IMR-90 (cell line): Measurements from ENCODE around the gene OCLN. TPM values are rescaled to one million over a fixed set of nuclear protein-coding genes. Genes with fewer than 3 reads are reported as not detected.

Experiments used
- ATAC-seq: fragments of 200-7000 bp; cut with Tn5 transposase; 2 replicates; pipeline ENCODE4 v1.9.1; 2020; ENCODE audit warnings: low read depth, mild to moderate bottlenecking, moderate library complexity
- BruUV-seq: library from RNA; stranded (reverse); fragments of 400-500 nt; replicated peaks from 2 replicates; lab custom pipeline; 2021; lab: Mats Ljungman, UMichigan
- CTCF ChIA-PET: fragments of 300-600 bp; formaldehyde crosslinking; extraction: SDS; loops from one replicate; lab custom pipeline; 2021; ENCODE audit warnings: antibody characterized with exemption; lab: Yijun Ruan, JAX
- POLR2A ChIA-PET: fragments of 300-600 bp; sonication (Branson Sonifier 250); formaldehyde crosslinking; loops from one replicate; lab custom pipeline; 2022; ENCODE audit warnings: antibody characterized with exemption; ENCODE audit not compliant: unreplicated experiment; lab: Charles Lee
- DNase-seq: peaks from one replicate; pipeline ENCODE4 v3.0.0; 2013
- H2AFZ ChIP-seq: replicated peaks from 2 replicates; pipeline ENCODE3; 2013; ENCODE audit warnings: low read length, mild to moderate bottlenecking; ENCODE audit not compliant: poor library complexity
- H2AK5ac ChIP-seq: 2 replicates; pipeline ENCODE4 v1.6.1; 2013; ENCODE audit warnings: low read depth, low read length, inconsistent platforms
- H2AK9ac ChIP-seq: replicated peaks from 2 replicates; pipeline ENCODE3; 2013; ENCODE audit warnings: mild to moderate bottlenecking, low read depth, low read length, moderate library complexity; ENCODE audit not compliant: poor library complexity
- H2BK120ac ChIP-seq: 2 replicates; pipeline ENCODE4 v1.6.1; 2013; ENCODE audit warnings: low read depth, low read length, inconsistent platforms
- H2BK15ac ChIP-seq: 3 replicates; pipeline ENCODE4 v1.6.1; 2013; ENCODE audit warnings: low read depth, low read length, inconsistent platforms
- H2BK20ac ChIP-seq: 2 replicates; pipeline ENCODE4 v1.6.1; 2013; ENCODE audit warnings: low read depth, mild to moderate bottlenecking, inconsistent platforms, low read length, moderate library complexity
- H2BK5ac ChIP-seq: 2 replicates; pipeline ENCODE4 v1.6.1; 2013; ENCODE audit warnings: mild to moderate bottlenecking, low read depth, low read length, inconsistent platforms; ENCODE audit not compliant: poor library complexity, severe bottlenecking
- H3K14ac ChIP-seq: replicated peaks from 2 replicates; pipeline ENCODE4 v1.6.1; 2013; ENCODE audit warnings: low read depth, low read length, inconsistent platforms
- H3K18ac ChIP-seq: 2 replicates; pipeline ENCODE4 v1.6.1; 2013; ENCODE audit warnings: low read depth, low read length, control low read depth
- H3K23ac ChIP-seq: 2 replicates; pipeline ENCODE4 v1.6.1; 2013; ENCODE audit warnings: low read depth, low read length, inconsistent platforms
- H3K27ac ChIP-seq: 2 replicates; pipeline ENCODE4 v1.5.1; 2013; ENCODE audit warnings: mild to moderate bottlenecking, control low read depth, low read length; ENCODE audit not compliant: insufficient read depth
- H3K27me3 ChIP-seq: 2 replicates; pipeline ENCODE4 v1.6.1; 2013; ENCODE audit warnings: low read length; ENCODE audit not compliant: control insufficient read depth, insufficient read depth
- H3K36me3 ChIP-seq: 2 replicates; pipeline ENCODE4 v1.6.1; 2013; ENCODE audit warnings: low read length, mixed read lengths; ENCODE audit not compliant: control insufficient read depth, insufficient read depth
- H3K4ac ChIP-seq: 2 replicates; pipeline ENCODE4 v1.6.1; 2013; ENCODE audit warnings: low read depth, low read length, inconsistent platforms
- H3K4me1 ChIP-seq: 2 replicates; pipeline ENCODE4 v1.6.1; 2013; ENCODE audit warnings: low read length, mixed read lengths; ENCODE audit not compliant: control insufficient read depth, insufficient read depth
- H3K4me2 ChIP-seq: 2 replicates; pipeline ENCODE4 v1.6.1; 2013; ENCODE audit warnings: low read depth, mild to moderate bottlenecking, control low read depth, low read length, moderate library complexity
- H3K4me3 ChIP-seq: 2 replicates; pipeline ENCODE4 v1.5.1; 2013; ENCODE audit warnings: low read depth, mild to moderate bottlenecking, control low read depth, low read length, moderate library complexity; ENCODE audit not compliant: insufficient read depth
- H3K56ac ChIP-seq: 2 replicates; pipeline ENCODE4 v1.6.1; 2013; ENCODE audit warnings: low read length, inconsistent platforms; ENCODE audit not compliant: insufficient read depth; ENCODE audit errors: extremely low read depth
- H3K79me1 ChIP-seq, 2 experiments: 2 replicates each; pipeline ENCODE4 v1.6.1; 2013; ENCODE audit warnings: low read length in 2 of 2, inconsistent platforms in 1 of 2, low read depth in 1 of 2
- H3K9ac ChIP-seq: 2 replicates; pipeline ENCODE4 v1.6.1; 2013; ENCODE audit warnings: low read depth, low read length, control low read depth
- H3K9me1 ChIP-seq: 2 replicates; pipeline ENCODE4 v1.6.1; 2013; ENCODE audit warnings: low read length, inconsistent platforms; ENCODE audit not compliant: insufficient read depth
- H3K9me3 ChIP-seq: 2 replicates; pipeline ENCODE4 v1.6.1; 2013; ENCODE audit warnings: low read length; ENCODE audit not compliant: control insufficient read depth, insufficient read depth
- H4K20me1 ChIP-seq: 2 replicates; pipeline ENCODE4 v1.6.1; 2013; ENCODE audit warnings: low read length, inconsistent platforms; ENCODE audit not compliant: insufficient read depth
- H4K5ac ChIP-seq: 2 replicates; pipeline ENCODE4 v1.6.1; 2013; ENCODE audit warnings: mild to moderate bottlenecking, low read depth, low read length, control low read depth
- H4K8ac ChIP-seq, 2 experiments: 2 replicates each; pipeline ENCODE4 v1.6.1; 2013; ENCODE audit warnings: low read depth in 2 of 2, low read length in 2 of 2, control low read depth in 1 of 2, inconsistent platforms in 1 of 2
- H4K91ac ChIP-seq: 2 replicates; pipeline ENCODE4 v1.6.1; 2013; ENCODE audit warnings: low read depth, low read length, inconsistent platforms; ENCODE audit not compliant: insufficient read depth
- BHLHE40 ChIP-seq: fragments of 150-350 bp; IDR thresholded peaks from 2 replicates; pipeline ENCODE4 v1.6.1; 2016; ENCODE audit warnings: mild to moderate bottlenecking, low read depth, low read length
- CEBPB ChIP-seq: IDR thresholded peaks from 2 replicates; pipeline ENCODE4 v1.6.1; 2012; ENCODE audit warnings: low read depth, low read length, improper control_type of control experiment
- CHD1 ChIP-seq: IDR thresholded peaks from 2 replicates; pipeline ENCODE4 v1.6.1; 2012; ENCODE audit warnings: low read depth, low read length, improper control_type of control experiment
- FOS ChIP-seq: fragments of 150-350 bp; IDR thresholded peaks from 2 replicates; pipeline ENCODE4 v1.6.1; 2016; ENCODE audit warnings: low read depth, low read length
- MAFK ChIP-seq: IDR thresholded peaks from 2 replicates; pipeline ENCODE4 v1.6.1; 2012; ENCODE audit warnings: low read depth, low read length, improper control_type of control experiment
- MAZ ChIP-seq: IDR thresholded peaks from 2 replicates; pipeline ENCODE4 v1.6.1; 2012; ENCODE audit warnings: low read depth, mild to moderate bottlenecking, low read length, improper control_type of control experiment, moderate library complexity, borderline replicate concordance
- MXI1 ChIP-seq: IDR thresholded peaks from 2 replicates; pipeline ENCODE4 v1.6.1; 2012; ENCODE audit warnings: low read depth, mild to moderate bottlenecking, low read length, moderate library complexity, borderline replicate concordance
- NFE2L2 ChIP-seq: fragments of 150-350 bp; IDR thresholded peaks from 2 replicates; pipeline ENCODE4 v1.6.1; 2016; ENCODE audit warnings: low read depth, mild to moderate bottlenecking, low read length
- POLR2A ChIP-seq: IDR thresholded peaks from 2 replicates; pipeline ENCODE4 v1.6.1; 2012; ENCODE audit warnings: mild to moderate bottlenecking, low read depth, low read length
- RAD21 ChIP-seq: IDR thresholded peaks from 2 replicates; pipeline ENCODE4 v1.6.1; 2012; ENCODE audit warnings: low read length, improper control_type of control experiment
- RCOR1 ChIP-seq: IDR thresholded peaks from 2 replicates; pipeline ENCODE4 v1.6.1; 2012; ENCODE audit warnings: mild to moderate bottlenecking, low read length, improper control_type of control experiment; ENCODE audit not compliant: insufficient replicate concordance
- RFX5 ChIP-seq: IDR thresholded peaks from 2 replicates; pipeline ENCODE4 v1.8.0; 2012; ENCODE audit warnings: low read depth, mild to moderate bottlenecking, low read length, moderate library complexity
- SMC3 ChIP-seq: fragments of 150-350 bp; IDR thresholded peaks from 2 replicates; pipeline ENCODE4 v1.6.1; 2016; ENCODE audit warnings: low read depth, mild to moderate bottlenecking, antibody characterized with exemption, low read length, moderate library complexity
- WGBS, 2 experiments: methylation state at CpG; one replicate each; pipeline versions ENCODE4 v1.1.5 to v1.1.7; 2013; ENCODE audit warnings: missing lambda C conversion rate in 2 of 2; ENCODE audit not compliant: insufficient read length in 1 of 2; ENCODE audit errors: extremely low coverage in 2 of 2; 5-methylcytosine and 5-hydroxymethylcytosine counted together
- dilution Hi-C: fragments of 300-500 bp; cut with HindIII; formaldehyde crosslinking; loops from one replicate; pipeline ENCODE4 v1.14.3; 2018; ENCODE audit warnings: low sequenced_read_pairs; ENCODE audit not compliant: unreplicated experiment
- in situ Hi-C: fragments of 300-500 bp; cut with MboI; formaldehyde crosslinking; loops from 3 replicates; pipeline ENCODE4 v1.14.3; 2019; ENCODE audit warnings: low sequenced_read_pairs, inconsistent platforms, mixed read lengths
- intact Hi-C: fragments of 100-400 bp; cut with micrococcal nuclease; formaldehyde crosslinking; loops from 2 replicates; pipeline ENCODE4 v1.10.0; 2022
- polyA plus RNA-seq, 3 experiments: library from polyadenylated mRNA; depleted of rRNA; stranded (reverse); fragments of >200 nt; gene quantifications; 2 replicates each; pipeline ENCODE4 v1.2.3, GENCODE V29; 2012; ENCODE audit warnings: low replicate concordance in 1 of 3
- total RNA-seq: library from RNA; depleted of rRNA; stranded (reverse); fragments of >200 nt; gene quantifications from 2 replicates; pipeline ENCODE4 v1.2.3, GENCODE V29; 2012
- TF ChIP-seq, protein P1 (sequence below): fragments of 150-350 bp; IDR thresholded peaks from 2 replicates; pipeline ENCODE4 v1.6.1; 2017; ENCODE audit warnings: mild to moderate bottlenecking, antibody characterized with exemption, low read length, low read depth
- TF ChIP-seq, protein P2 (sequence below): fragments of 150-350 bp; IDR thresholded peaks from 2 replicates; pipeline ENCODE4 v1.6.1; 2016; ENCODE audit warnings: low read depth, mild to moderate bottlenecking, low read length, moderate library complexity, borderline replicate concordance
- TF ChIP-seq, protein P3 (sequence below): conservative IDR thresholded peaks from 2 replicates; pipeline ENCODE4 v1.5.1; 2012; ENCODE audit warnings: mild to moderate bottlenecking, low read depth, low read length, improper control_type of control experiment

OCLN gene
- total and polyA plus RNA-seq, 2 of the 4 experiments (the other 2 are of a cell fraction) = 0.72 to 0.99 TPM

DNA sequence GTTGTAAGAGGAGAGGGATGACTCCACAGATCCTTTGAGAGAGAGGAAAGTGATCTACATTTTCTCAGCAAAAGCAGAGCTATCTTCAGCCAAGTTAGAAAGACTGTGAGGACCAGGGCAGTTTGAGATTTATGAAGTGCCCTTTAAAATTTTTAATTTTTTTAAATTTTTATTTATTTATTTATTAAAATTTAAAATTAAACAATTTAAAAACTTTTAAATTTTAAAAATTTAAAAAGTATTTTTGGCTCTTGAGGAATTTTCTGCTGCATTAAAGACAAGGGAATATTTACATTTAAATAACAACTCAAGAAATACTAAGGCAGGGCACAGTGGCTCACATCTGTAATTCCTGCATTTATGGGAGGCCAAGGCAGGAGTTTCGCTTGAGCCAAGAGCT, 30.4 kb upstream of the OCLN start:
- CTCF ChIA-PET = no interaction called here
- Histone ChIP-seq H4K8ac (no peak overlapping the region), H3K9ac (no peak overlapping the region), H4K91ac (no peak overlapping the region), H3K14ac (no peak overlapping the region), H4K20me1 (no peaks in the 10 kb centered on the region), H3K27me3 (no peaks in the 10 kb centered on the region; the same call in 1 of the 2 replicates), H3K18ac (no peak overlapping the region), H3K9me3 (no peaks in the 10 kb centered on the region), H3K79me1 (no peaks in the 10 kb centered on the region), H2AFZ (no peak overlapping the region), H2BK20ac (no peak overlapping the region), H3K4me2 (no peak overlapping the region), H3K9me1 (no peaks in the 10 kb centered on the region), H3K4me3 (no peak overlapping the region), H2BK5ac (no peak overlapping the region), H3K56ac (no peak overlapping the region), H3K27ac (no peak overlapping the region), H3K4me1 (no peaks in the 10 kb centered on the region), H2BK120ac (no peak overlapping the region), H4K5ac (no peak overlapping the region), H2AK9ac (no peak overlapping the region), H3K4ac (no peak overlapping the region), H3K23ac (no peak overlapping the region), H3K36me3 (no peaks in the 10 kb centered on the region), H2BK15ac (no peak overlapping the region), H2AK5ac (no peak overlapping the region)
- dilution Hi-C loops = no loop called here
- BruUV-seq = no TSS peak
- no peak for TF ChIP-seq RCOR1
- TF ChIP-seq, protein P1, sequence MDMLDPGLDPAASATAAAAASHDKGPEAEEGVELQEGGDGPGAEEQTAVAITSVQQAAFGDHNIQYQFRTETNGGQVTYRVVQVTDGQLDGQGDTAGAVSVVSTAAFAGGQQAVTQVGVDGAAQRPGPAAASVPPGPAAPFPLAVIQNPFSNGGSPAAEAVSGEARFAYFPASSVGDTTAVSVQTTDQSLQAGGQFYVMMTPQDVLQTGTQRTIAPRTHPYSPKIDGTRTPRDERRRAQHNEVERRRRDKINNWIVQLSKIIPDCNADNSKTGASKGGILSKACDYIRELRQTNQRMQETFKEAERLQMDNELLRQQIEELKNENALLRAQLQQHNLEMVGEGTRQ = no peak
- TF ChIP-seq NFE2L2 = no peak
- no peak for TF ChIP-seq CHD1
- TF ChIP-seq MXI1 = no peak
- no peak for TF ChIP-seq CEBPB
- TF ChIP-seq, protein P2, sequence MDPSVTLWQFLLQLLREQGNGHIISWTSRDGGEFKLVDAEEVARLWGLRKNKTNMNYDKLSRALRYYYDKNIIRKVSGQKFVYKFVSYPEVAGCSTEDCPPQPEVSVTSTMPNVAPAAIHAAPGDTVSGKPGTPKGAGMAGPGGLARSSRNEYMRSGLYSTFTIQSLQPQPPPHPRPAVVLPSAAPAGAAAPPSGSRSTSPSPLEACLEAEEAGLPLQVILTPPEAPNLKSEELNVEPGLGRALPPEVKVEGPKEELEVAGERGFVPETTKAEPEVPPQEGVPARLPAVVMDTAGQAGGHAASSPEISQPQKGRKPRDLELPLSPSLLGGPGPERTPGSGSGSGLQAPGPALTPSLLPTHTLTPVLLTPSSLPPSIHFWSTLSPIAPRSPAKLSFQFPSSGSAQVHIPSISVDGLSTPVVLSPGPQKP = no peak
- no peak for TF ChIP-seq FOS
- no peak for TF ChIP-seq RFX5
- TF ChIP-seq BHLHE40 = no peak
- TF ChIP-seq MAZ = no peak
- TF ChIP-seq, protein P3, sequence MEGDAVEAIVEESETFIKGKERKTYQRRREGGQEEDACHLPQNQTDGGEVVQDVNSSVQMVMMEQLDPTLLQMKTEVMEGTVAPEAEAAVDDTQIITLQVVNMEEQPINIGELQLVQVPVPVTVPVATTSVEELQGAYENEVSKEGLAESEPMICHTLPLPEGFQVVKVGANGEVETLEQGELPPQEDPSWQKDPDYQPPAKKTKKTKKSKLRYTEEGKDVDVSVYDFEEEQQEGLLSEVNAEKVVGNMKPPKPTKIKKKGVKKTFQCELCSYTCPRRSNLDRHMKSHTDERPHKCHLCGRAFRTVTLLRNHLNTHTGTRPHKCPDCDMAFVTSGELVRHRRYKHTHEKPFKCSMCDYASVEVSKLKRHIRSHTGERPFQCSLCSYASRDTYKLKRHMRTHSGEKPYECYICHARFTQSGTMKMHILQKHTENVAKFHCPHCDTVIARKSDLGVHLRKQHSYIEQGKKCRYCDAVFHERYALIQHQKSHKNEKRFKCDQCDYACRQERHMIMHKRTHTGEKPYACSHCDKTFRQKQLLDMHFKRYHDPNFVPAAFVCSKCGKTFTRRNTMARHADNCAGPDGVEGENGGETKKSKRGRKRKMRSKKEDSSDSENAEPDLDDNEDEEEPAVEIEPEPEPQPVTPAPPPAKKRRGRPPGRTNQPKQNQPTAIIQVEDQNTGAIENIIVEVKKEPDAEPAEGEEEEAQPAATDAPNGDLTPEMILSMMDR = no peak
- no peak for TF ChIP-seq POLR2A
- no peak for TF ChIP-seq RAD21
- no peak for TF ChIP-seq MAFK
- TF ChIP-seq SMC3 = no peak
- in situ Hi-C loops = no loop called here
- intact Hi-C loops = no loop called here
- no peak for ATAC-seq
- DNase-seq = no peak
- POLR2A ChIA-PET = no interaction called here
- WGBS, 2 experiments = no CpG with 5 or more reads among the region's 1 CpG
